Suprapubic skin (tissue), 4 donors: ENCODE results near the gene ZKSCAN1. TPM values are rescaled to one million over a fixed set of nuclear protein-coding genes. Genes with fewer than 3 reads are reported as not detected.

Experiments used
- DNase-seq, 2 donors: peaks; one replicate each; pipeline ENCODE4 v3.0.0-alpha.2; 2019; ENCODE audit warnings: low spot score in 2 of 2
- H3K27ac ChIP-seq: fragments of 200-600 bp; sonication (generic); one replicate; pipeline ENCODE4 v1.5.1; 2019
- H3K27me3 ChIP-seq: fragments of 200-600 bp; sonication (generic); one replicate; pipeline ENCODE4 v1.5.1; 2019
- H3K36me3 ChIP-seq: fragments of 200-600 bp; sonication (generic); one replicate; pipeline ENCODE4 v1.5.1; 2019
- H3K4me1 ChIP-seq: fragments of 200-600 bp; sonication (generic); one replicate; pipeline ENCODE4 v1.5.1; 2019
- H3K4me3 ChIP-seq: fragments of 200-600 bp; sonication (generic); one replicate; pipeline ENCODE4 v1.5.1; 2019; ENCODE audit warnings: mild to moderate bottlenecking
- H3K9me3 ChIP-seq: fragments of 200-600 bp; sonication (generic); one replicate; pipeline ENCODE4 v1.5.1; 2019
- CTCF ChIP-seq, 2 donors: fragments of 200-600 bp in 1 of 2; fragments of 450-650 bp in 1 of 2; sonication (generic) in 1 of 2; IDR thresholded peaks; one replicate each; pipeline ENCODE4 v1.5.1; 2016 to 2019; ENCODE audit warnings: antibody characterized with exemption in 2 of 2, mild to moderate bottlenecking in 1 of 2, moderate library complexity in 1 of 2
- EP300 ChIP-seq: sonication (generic); formaldehyde crosslinking; IDR thresholded peaks from one replicate; pipeline ENCODE4 v1.6.1; 2017; ENCODE audit warnings: antibody characterized with exemption
- POLR2A ChIP-seq, 2 donors: fragments of 450-650 bp; IDR thresholded peaks; one replicate each; pipeline ENCODE4 v1.6.1; 2017; ENCODE audit warnings: antibody characterized with exemption in 2 of 2, mild to moderate bottlenecking in 2 of 2, moderate library complexity in 2 of 2
- POLR2AphosphoS5 ChIP-seq, 3 donors: sonication (generic); formaldehyde crosslinking; IDR thresholded peaks; one replicate each; pipeline ENCODE4 v1.6.1; 2017; ENCODE audit warnings: antibody characterized with exemption in 3 of 3
- WGBS: methylation state at CpG from one replicate; pipeline ENCODE4 v1.1.5; 2018; 5-methylcytosine and 5-hydroxymethylcytosine counted together
- total RNA-seq, 4 donors: library from RNA; depleted of rRNA; stranded (reverse); fragments of >200 nt; gene quantifications; one replicate each; pipeline ENCODE4 v1.1.0, GENCODE V29; 2016

Gene ZKSCAN1
- total RNA-seq, 4 donors from 2014 or later: 50.5 to 106 (median 66.4) TPM

DNA sequence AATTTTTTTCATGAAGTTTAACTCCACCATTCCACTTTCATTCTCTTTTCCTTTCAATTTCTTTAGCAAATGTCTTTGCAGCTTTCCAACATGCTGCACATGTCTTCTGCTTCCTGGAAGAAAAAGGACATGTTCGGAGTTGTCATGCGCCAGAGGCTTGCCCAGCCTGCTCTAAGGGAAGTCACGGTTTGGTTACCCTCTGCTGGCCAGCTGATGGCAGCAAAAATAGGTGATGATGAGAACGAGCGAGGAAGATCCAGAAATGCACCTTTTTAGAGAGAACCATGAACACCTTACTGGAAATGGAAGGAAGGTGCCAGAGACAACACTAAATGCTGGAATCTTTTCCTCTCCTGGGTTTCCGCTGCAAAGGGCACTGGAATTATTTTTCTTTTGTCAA is 29.3 kb downstream of the ZKSCAN1 start:
- no peak overlapping the region for H3K27ac ChIP-seq
- 36% methylated on average over 6 of the region's 6 CpGs for WGBS
- H3K9me3 ChIP-seq: no peaks in the 10 kb centered on the region
- TF ChIP-seq EP300 (no peak), CTCF (IDR thresholded peaks at IDR 0.05) (no peak), POLR2A (IDR thresholded peaks at IDR 0.05) (no peak), POLR2AphosphoS5 (IDR thresholded peaks at IDR 0.05) (no peak)
- H3K4me1 ChIP-seq: peaks cover 12% of the 10 kb centered on the region
- H3K27me3 ChIP-seq: no peaks in the 10 kb centered on the region
- no peaks in the 10 kb centered on the region for H3K36me3 ChIP-seq
- no peak for DNase-seq
- no peak overlapping the region for H3K4me3 ChIP-seq

- 73% methylated on average over 4 of the region's 4 CpGs for WGBS
- Histone ChIP-seq H3K27ac (no peak overlapping the region), H3K9me3 (no peaks in the 10 kb centered on the region), H3K4me3 (no peak overlapping the region), H3K27me3 (no peaks in the 10 kb centered on the region), H3K36me3 (no peaks in the 10 kb centered on the region), H3K4me1 (peaks cover 23% of the 10 kb centered on the region)
- TF ChIP-seq POLR2AphosphoS5 (IDR thresholded peaks at IDR 0.05) (no peak), CTCF (IDR thresholded peaks at IDR 0.05) (no peak), POLR2A (IDR thresholded peaks at IDR 0.05) (no peak), EP300 (no peak)
- DNase-seq: no peak
Measured at GRCh38 chr7:100048680-100049079, 33.3 kb downstream of the ZKSCAN1 start.

DNA sequence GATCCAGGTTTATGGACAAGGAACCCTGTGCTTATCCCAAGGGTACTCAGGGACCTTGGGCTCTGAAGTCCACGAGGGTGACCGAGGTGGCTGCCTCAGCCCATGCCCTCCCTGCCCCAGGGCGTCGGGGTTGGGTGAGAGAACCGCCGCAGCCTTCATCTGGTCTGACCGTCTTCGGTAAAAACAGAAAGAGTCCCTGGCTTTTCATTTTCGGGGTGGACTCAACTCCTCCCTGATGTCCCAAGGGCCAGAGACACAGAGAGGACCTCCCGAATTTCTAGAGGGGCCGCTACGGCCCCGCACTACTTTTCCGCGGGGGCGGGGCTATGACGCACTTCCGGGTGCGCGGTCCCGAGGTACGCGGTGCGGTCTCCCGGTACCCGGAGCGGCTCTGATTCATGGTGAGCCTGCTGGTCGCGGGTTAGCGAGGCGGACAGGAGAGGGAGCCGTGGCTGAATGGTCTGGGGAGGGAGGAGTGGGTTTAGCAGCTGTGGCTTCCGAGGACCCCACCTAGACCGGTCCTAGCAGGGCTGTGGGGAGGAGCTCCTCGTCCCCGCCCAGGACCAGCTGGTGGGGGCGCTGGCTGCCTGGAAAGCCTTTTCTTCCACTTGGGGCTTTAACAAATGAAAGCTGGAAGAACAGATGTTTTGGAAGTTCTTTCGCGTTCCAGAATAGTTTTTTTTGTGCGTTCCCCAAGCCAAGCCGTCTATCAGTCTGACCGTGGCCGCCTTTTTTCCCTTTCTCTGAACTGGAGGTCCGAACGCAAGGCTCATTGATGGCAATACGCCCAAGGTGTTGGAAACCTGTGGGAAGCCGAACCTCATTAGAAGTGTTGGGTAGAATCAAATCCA is 34.3 kb downstream of the ZKSCAN1 start, which contains the start of gene ZSCAN21:
Gene ZSCAN21, plus strand, starts transcription at position 334 of the 851 bp plus-strand sequence. CDS start 7,233 bp downstream, outside the sequence.
- Histone ChIP-seq H3K4me1 (peaks cover 23% of the 10 kb centered on the region), H3K27me3 (no peaks in the 10 kb centered on the region), H3K27ac (peak within 1 kb of the TSS; percentile 97), H3K4me3 (peak within 1 kb of the TSS; percentile 86), H3K36me3 (no peaks in the 10 kb centered on the region), H3K9me3 (no peaks in the 10 kb centered on the region)
- no peak for TF ChIP-seq CTCF (IDR thresholded peaks at IDR 0.05)
- peak; percentile 63 to 84 (median 78) for TF ChIP-seq POLR2AphosphoS5 (IDR thresholded peaks at IDR 0.05)
- peak in 1 of 2 donors; percentile 52 for TF ChIP-seq POLR2A (IDR thresholded peaks at IDR 0.05)
- peak; percentile 89 to 90 for DNase-seq
- 0% methylated on average over 24 of the region's 47 CpGs for WGBS

GRCh38 chr7:100051611-100052010 is 36.2 kb downstream of the ZKSCAN1 start:
- Histone ChIP-seq H3K9me3 (no peaks in the 10 kb centered on the region), H3K27ac (no peak overlapping the region), H3K36me3 (no peaks in the 10 kb centered on the region), H3K4me3 (no peak overlapping the region), H3K27me3 (no peaks in the 10 kb centered on the region), H3K4me1 (peaks cover 19% of the 10 kb centered on the region)
- TF ChIP-seq POLR2A (IDR thresholded peaks at IDR 0.05) (no peak), CTCF (IDR thresholded peaks at IDR 0.05) (no peak), EP300 (no peak), POLR2AphosphoS5 (IDR thresholded peaks at IDR 0.05) (no peak)
- 90% methylated on average over 3 of the region's 3 CpGs for WGBS
- DNase-seq: no peak

GRCh38 chr7:100053215-100053614 is 37.8 kb downstream of the ZKSCAN1 start:
- no peaks in the 10 kb centered on the region for H3K9me3 ChIP-seq

More at GRCh38 chr7:100053215-100053614, 37.8 kb downstream of the ZKSCAN1 start:
- H3K36me3 ChIP-seq: peaks cover 16% of the 10 kb centered on the region
- no peak for DNase-seq
- H3K27ac ChIP-seq: no peak overlapping the region
- H3K4me3 ChIP-seq: no peak overlapping the region
- peaks cover 19% of the 10 kb centered on the region for H3K4me1 ChIP-seq
- TF ChIP-seq POLR2AphosphoS5 (IDR thresholded peaks at IDR 0.05) (no peak), CTCF (IDR thresholded peaks at IDR 0.05) (peak in 1 of 2 donors; percentile 24)
- H3K27me3 ChIP-seq: no peaks in the 10 kb centered on the region
- 31% methylated on average over 3 of the region's 3 CpGs for WGBS
